Chondrocyte (in vitro differentiated cells): ENCODE data around the gene NAA60. TPM values are rescaled to one million over a fixed set of nuclear protein-coding genes. Genes with fewer than 3 reads are reported as not detected.
A peak's percentile ranks its signal among the peaks of the same experiment; 100 is the strongest.
"Not testable (repeated sequence)": the region's sequence is repeated elsewhere in the genome, so short reads cannot be mapped to it uniquely, and the experiment has no call there.

Experiments used
- DNase-seq: peaks from one replicate; pipeline ENCODE4 v3.0.0; 2021; ENCODE audit warnings: mixed read lengths, low spot score
- H3K27ac Mint-ChIP-seq: one replicate; pipeline ENCODE4 v1.8.0; 2021; ENCODE audit warnings: mild to moderate bottlenecking, moderate library complexity, mixed read lengths; ENCODE audit not compliant: unreplicated experiment
- H3K27me3 Mint-ChIP-seq: 2 replicates; pipeline ENCODE4 v1.8.0; 2021; ENCODE audit warnings: low read depth, mixed read lengths
- H3K36me3 Mint-ChIP-seq: 2 replicates; pipeline ENCODE4 v1.8.0; 2021; ENCODE audit warnings: low read depth, mixed read lengths
- H3K4me1 Mint-ChIP-seq: 2 replicates; pipeline ENCODE4 v1.8.0; 2021; ENCODE audit warnings: low read depth, mild to moderate bottlenecking, mixed read lengths
- H3K4me3 Mint-ChIP-seq: one replicate; pipeline ENCODE4 v1.8.0; 2021; ENCODE audit warnings: mild to moderate bottlenecking, moderate library complexity, mixed read lengths; ENCODE audit not compliant: unreplicated experiment
- H3K9me3 Mint-ChIP-seq: 2 replicates; pipeline ENCODE4 v1.8.0; 2021; ENCODE audit warnings: low read depth, mixed read lengths
- total RNA-seq: library from RNA; stranded (reverse); gene quantifications from 3 replicates; pipeline ENCODE4 v1.2.1, GENCODE V29; 2021
- TF ChIP-seq, protein P1 (sequence below): fragments of 200-600 bp; sonication (generic); IDR thresholded peaks from 2 replicates; pipeline ENCODE4 v1.5.0; 2021; ENCODE audit warnings: antibody characterized with exemption, mild to moderate bottlenecking, moderate library complexity

Gene NAA60
- total RNA-seq, 1 donor from 2014 or later: 47.2 TPM

DNA sequence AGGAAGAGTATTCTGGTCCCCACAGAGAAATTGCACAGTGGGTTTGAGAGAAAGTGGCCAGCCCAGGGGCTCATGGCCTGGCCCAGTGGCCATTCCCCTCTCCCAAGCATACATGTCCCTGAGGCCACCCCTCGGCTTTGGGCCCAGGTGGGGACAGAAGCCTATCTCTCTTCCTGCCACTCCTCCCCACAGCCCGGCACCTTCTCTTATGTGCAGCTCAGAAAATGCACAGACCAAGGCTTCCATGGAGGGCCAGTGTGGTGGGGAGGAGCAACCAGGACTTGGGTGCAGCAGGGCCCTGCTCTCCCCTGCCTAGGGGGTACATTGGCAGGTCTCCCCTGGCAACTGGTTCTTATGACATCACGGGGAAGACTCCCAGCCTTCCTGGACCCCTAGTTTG, 51.7 kb downstream of the NAA60 start, which contains the start of gene C16orf90:
TSS of gene C16orf90 (minus strand) at position 314 of the 400 bp plus-strand sequence. CDS start at position 246, 68 bp downstream.
- Mint-ChIP-seq H3K4me3 (no peak within 1 kb of the TSS), H3K4me1 (no peaks in the 10 kb centered on the region), H3K27ac (no peak within 1 kb of the TSS), H3K27me3 (no peaks in the 10 kb centered on the region), H3K9me3 (no peaks in the 10 kb centered on the region), H3K36me3 (no peaks in the 10 kb centered on the region)
- TF ChIP-seq, protein P1, sequence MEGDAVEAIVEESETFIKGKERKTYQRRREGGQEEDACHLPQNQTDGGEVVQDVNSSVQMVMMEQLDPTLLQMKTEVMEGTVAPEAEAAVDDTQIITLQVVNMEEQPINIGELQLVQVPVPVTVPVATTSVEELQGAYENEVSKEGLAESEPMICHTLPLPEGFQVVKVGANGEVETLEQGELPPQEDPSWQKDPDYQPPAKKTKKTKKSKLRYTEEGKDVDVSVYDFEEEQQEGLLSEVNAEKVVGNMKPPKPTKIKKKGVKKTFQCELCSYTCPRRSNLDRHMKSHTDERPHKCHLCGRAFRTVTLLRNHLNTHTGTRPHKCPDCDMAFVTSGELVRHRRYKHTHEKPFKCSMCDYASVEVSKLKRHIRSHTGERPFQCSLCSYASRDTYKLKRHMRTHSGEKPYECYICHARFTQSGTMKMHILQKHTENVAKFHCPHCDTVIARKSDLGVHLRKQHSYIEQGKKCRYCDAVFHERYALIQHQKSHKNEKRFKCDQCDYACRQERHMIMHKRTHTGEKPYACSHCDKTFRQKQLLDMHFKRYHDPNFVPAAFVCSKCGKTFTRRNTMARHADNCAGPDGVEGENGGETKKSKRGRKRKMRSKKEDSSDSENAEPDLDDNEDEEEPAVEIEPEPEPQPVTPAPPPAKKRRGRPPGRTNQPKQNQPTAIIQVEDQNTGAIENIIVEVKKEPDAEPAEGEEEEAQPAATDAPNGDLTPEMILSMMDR: no peak
- DNase-seq: peak; percentile 65

- Mint-ChIP-seq H3K36me3 (no peaks in the 10 kb centered on the region), H3K4me1 (peaks cover 9% of the 10 kb centered on the region), H3K27ac (no peak overlapping the region), H3K9me3 (no peaks in the 10 kb centered on the region), H3K27me3 (no peaks in the 10 kb centered on the region), H3K4me3 (no peak overlapping the region)
- no peak for DNase-seq
- TF ChIP-seq, protein P1: no peak
Observed at GRCh38 chr16:3496386-3496785, 52.9 kb downstream of the NAA60 start.

GRCh38 chr16:3497771-3498170, 54.3 kb downstream of the NAA60 start:
- Mint-ChIP-seq H3K4me3 (no peak overlapping the region), H3K27ac (no peak overlapping the region), H3K27me3 (no peaks in the 10 kb centered on the region), H3K4me1 (peaks cover 22% of the 10 kb centered on the region), H3K9me3 (no peaks in the 10 kb centered on the region), H3K36me3 (no peaks in the 10 kb centered on the region)
- TF ChIP-seq, protein P1: no peak
- no peak for DNase-seq

- no peak overlapping the region for H3K27ac Mint-ChIP-seq
- DNase-seq: no peak
- H3K4me3 Mint-ChIP-seq: no peak overlapping the region
Observed at GRCh38 chr16:3498988-3499387, 55.5 kb downstream of the NAA60 start.

GRCh38 chr16:3501412-3501761, 57.9 kb downstream of the NAA60 start:
- not testable (repeated sequence) for H3K36me3 Mint-ChIP-seq, H3K9me3 Mint-ChIP-seq, H3K27me3 Mint-ChIP-seq
- peak; percentile 35 for DNase-seq
- Mint-ChIP-seq H3K4me1 (peaks cover 26% of the 10 kb centered on the region), H3K27ac (peak overlapping the region; percentile 80), H3K4me3 (peak overlapping the region; percentile 92)

More at GRCh38 chr16:3498988-3499387, 55.5 kb downstream of the NAA60 start:
- Mint-ChIP-seq H3K9me3 (no peaks in the 10 kb centered on the region), H3K4me1 (peaks cover 26% of the 10 kb centered on the region), H3K27me3 (no peaks in the 10 kb centered on the region), H3K36me3 (no peaks in the 10 kb centered on the region)
- TF ChIP-seq, protein P1: no peak

GRCh38 chr16:3501783-3502400, 58.4 kb downstream of the NAA60 start:
- TF ChIP-seq, protein P1: no peak
- H3K9me3 Mint-ChIP-seq: no peaks in the 10 kb centered on the region
- peak; percentile 19 for DNase-seq
- peaks cover 5% of the 10 kb centered on the region for H3K36me3 Mint-ChIP-seq
- peak overlapping the region; percentile 80 for H3K27ac Mint-ChIP-seq
- H3K4me1 Mint-ChIP-seq: peaks cover 26% of the 10 kb centered on the region
- H3K4me3 Mint-ChIP-seq: peak overlapping the region; percentile 92
- H3K27me3 Mint-ChIP-seq: no peaks in the 10 kb centered on the region
